K562 (cell line): ENCODE results near the gene ANTKMT. TPM values are rescaled to one million over a fixed set of nuclear protein-coding genes. Genes with fewer than 3 reads are reported as not detected.

Experiments used
- E2F5 ChIP-seq: sonication (generic); formaldehyde crosslinking; IDR thresholded peaks from 2 replicates; pipeline ENCODE4 v1.8.0; 2022; ENCODE audit warnings: mild to moderate bottlenecking, missing genetic modification reagents
- ELF2 ChIP-seq: fragments of 250-450 bp; sonication (Bioruptor Pico); IDR thresholded peaks from 2 replicates; pipeline ENCODE4 v1.5.0; 2021; ENCODE audit warnings: mild to moderate bottlenecking
- FIP1L1 ChIP-seq: fragments of 200-400 bp; formaldehyde crosslinking; IDR thresholded peaks from 2 replicates; pipeline ENCODE4 v1.6.1; 2018; ENCODE audit warnings: mild to moderate bottlenecking, low read depth, low read length; ENCODE audit not compliant: poor library complexity, severe bottlenecking
- FOXM1 ChIP-seq, 2 experiments: fragments of 450-650 bp in 1 of 2; sonication (generic) in 1 of 2; formaldehyde crosslinking in 1 of 2; IDR thresholded peaks; 2 replicates each; pipeline versions ENCODE4 v1.6.1 to v1.9.0; 2017 to 2022; ENCODE audit warnings: low read depth in 2 of 2, mild to moderate bottlenecking in 2 of 2, missing genetic modification reagents in 1 of 2, moderate library complexity in 1 of 2
- MAFK ChIP-seq: IDR thresholded peaks from 2 replicates; pipeline ENCODE4 v1.6.1; 2011; ENCODE audit warnings: low read length, improper control_type of control experiment
- MBD1 ChIP-seq: fragments of 250-450 bp; sonication (Bioruptor Pico); IDR thresholded peaks from 2 replicates; pipeline ENCODE4 v1.8.0; 2022; ENCODE audit warnings: inconsistent platforms
- MCM3 ChIP-seq: fragments of 450-650 bp; IDR thresholded peaks from 2 replicates; pipeline ENCODE4 v1.6.1; 2016
- MXD1 ChIP-seq: fragments of 250-450 bp; sonication (Bioruptor Pico); IDR thresholded peaks from 2 replicates; pipeline ENCODE4 v1.8.0; 2021; ENCODE audit warnings: borderline replicate concordance, mild to moderate bottlenecking, moderate library complexity; ENCODE audit not compliant: poor library complexity, severe bottlenecking
- NCOR1 ChIP-seq: fragments of 450-650 bp; IDR thresholded peaks from 2 replicates; pipeline ENCODE4 v1.6.1; 2016; ENCODE audit warnings: mild to moderate bottlenecking, moderate library complexity
- NFRKB ChIP-seq: fragments of 450-650 bp; IDR thresholded peaks from 2 replicates; pipeline ENCODE4 v1.6.1; 2016; ENCODE audit warnings: low read depth
- NR2C1 ChIP-seq, 2 experiments: fragments of 450-650 bp; IDR thresholded peaks; 2 replicates each; pipeline ENCODE4 v1.6.1; 2017; ENCODE audit warnings: mild to moderate bottlenecking in 2 of 2, antibody characterized with exemption in 1 of 2, inconsistent platforms in 1 of 2, missing compliant biosample characterization in 1 of 2, missing genetic modification characterization in 1 of 2
- SMARCC2 ChIP-seq: fragments of 450-650 bp; IDR thresholded peaks from 2 replicates; pipeline ENCODE4 v1.6.1; 2017; ENCODE audit warnings: antibody characterized with exemption, moderate library complexity, mild to moderate bottlenecking, low read depth
- TAF15 ChIP-seq: fragments of 200-400 bp; formaldehyde crosslinking; IDR thresholded peaks from 2 replicates; pipeline ENCODE4 v1.6.1; 2017; ENCODE audit warnings: mild to moderate bottlenecking, low read depth, low read length, moderate library complexity
- TAF9B ChIP-seq: fragments of 450-650 bp; IDR thresholded peaks from 2 replicates; pipeline ENCODE4 v1.6.1; 2018; ENCODE audit warnings: mild to moderate bottlenecking; ENCODE audit not compliant: partially characterized antibody
- UBTF ChIP-seq, 2 experiments: IDR thresholded peaks; 2 replicates each; pipeline ENCODE4 v1.6.1; 2012; ENCODE audit warnings: improper control_type of control experiment in 2 of 2, low read depth in 2 of 2, low read length in 2 of 2, borderline replicate concordance in 1 of 2
- ZC3H11A ChIP-seq: IDR thresholded peaks from 2 replicates; pipeline ENCODE4 v1.6.1; 2012; ENCODE audit warnings: low read depth, low read length, improper control_type of control experiment
- ZNF165 ChIP-seq: fragments of 250-450 bp; sonication (Bioruptor Pico); IDR thresholded peaks from 2 replicates; pipeline ENCODE4 v1.4.0; 2020; ENCODE audit warnings: borderline replicate concordance
- ZNF24 ChIP-seq: fragments of 450-650 bp; IDR thresholded peaks from 2 replicates; pipeline ENCODE4 v1.6.1; 2016
- ZNF282 ChIP-seq: sonication (generic); formaldehyde crosslinking; IDR thresholded peaks from 2 replicates; pipeline ENCODE4 v1.8.1; 2023; ENCODE audit warnings: missing genetic modification reagents
- ZNF354B ChIP-seq: fragments of 250-450 bp; sonication (Bioruptor Pico); IDR thresholded peaks from 2 replicates; pipeline ENCODE4 v1.4.0; 2020
- ZNF444 ChIP-seq: fragments of 250-450 bp; sonication (Bioruptor Pico); IDR thresholded peaks from 2 replicates; pipeline ENCODE4 v1.4.0; 2020; ENCODE audit warnings: mild to moderate bottlenecking, moderate library complexity
- ZNF445 ChIP-seq: fragments of 250-450 bp; sonication (Bioruptor Pico); IDR thresholded peaks from 2 replicates; pipeline ENCODE4 v1.4.0; 2020; ENCODE audit warnings: low read depth, mild to moderate bottlenecking, moderate library complexity
- ZNF707 ChIP-seq: fragments of 250-450 bp; sonication (Bioruptor Pico); conservative IDR thresholded peaks from 2 replicates; pipeline ENCODE4 v1.8.0; 2022; ENCODE audit warnings: inconsistent platforms, mild to moderate bottlenecking, moderate library complexity
- ZSCAN29 ChIP-seq: fragments of 450-650 bp; IDR thresholded peaks from 2 replicates; pipeline ENCODE4 v1.6.1; 2017
- polyA plus RNA-seq, 8 experiments: library from polyadenylated mRNA; depleted of rRNA in 4 of 8; stranded (reverse) in 5 of 8; unstranded in 3 of 8; fragments of >200 nt; fragmentation: Nextera tagmentation in 2 of 8; fragmentation: Illumina TruSeq in 1 of 8; extraction: Ambion mirVana in 2 of 8; extraction: Trizol in 1 of 8; gene quantifications; 2 replicates each; pipeline versions ENCODE4 v1.2.1 to v1.2.3, GENCODE V29; 2011 to 2014; ENCODE audit warnings: inconsistent platforms in 1 of 8, missing spikeins in 1 of 8
- total RNA-seq, 7 experiments: library from RNA; depleted of rRNA in 6 of 7; stranded (reverse); fragments of >200 nt in 6 of 7; fragmentation: Illumina TruSeq in 2 of 7; extraction: Trizol in 2 of 7; gene quantifications; 2 replicates each; pipeline versions ENCODE4 v1.2.1 to v1.2.3, GENCODE V29; 2011 to 2021; ENCODE audit warnings: low replicate concordance in 1 of 7

The ANTKMT gene
- total and polyA plus RNA-seq, 9 of the 15 experiments (the other 6 are each of a cell fraction or from before 2014, with no cell fraction given) = 0.58 to 217 (median 19.1) TPM

GRCh38 chr16:720990-721764 is at the start of gene ANTKMT (continued):
- TF ChIP-seq ZNF445 (CRISPR knock-in tag) = no peak
- no peak for TF ChIP-seq MBD1 (CRISPR knock-in tag)
- no peak for TF ChIP-seq MCM3
- no peak for TF ChIP-seq MAFK
- TF ChIP-seq E2F5 (CRISPR knock-in tag) = 0 out of 2 replicates have a peak, but pooled peaks have one; percentile 70
- 0 out of 2 replicates have a peak, but pooled peaks have one; percentile 40 for TF ChIP-seq ZNF24
- TF ChIP-seq NFRKB = no peak
- TF ChIP-seq MXD1 (CRISPR knock-in tag) = no peak
- no peak for TF ChIP-seq TAF15
- no peak for TF ChIP-seq ZNF444
- TF ChIP-seq TAF9B = no peak
- TF ChIP-seq ZC3H11A = no peak
- no peak for TF ChIP-seq NCOR1
- no peak for TF ChIP-seq FOXM1 (IDR thresholded peaks at IDR 0.05; ENCODE audit: low read depth)
- no peak; the same call in 1 of the 2 replicates for TF ChIP-seq FOXM1 (CRISPR knock-in tag; IDR thresholded peaks at IDR 0.05; ENCODE audit: low read depth)
- no peak for TF ChIP-seq ZNF707 (CRISPR knock-in tag)
- TF ChIP-seq ELF2 (CRISPR knock-in tag) = peak; percentile 76; the same call in 1 of the 2 replicates
- TF ChIP-seq ZNF165 (CRISPR knock-in tag) = no peak; the same call in 1 of the 2 replicates
- TF ChIP-seq NR2C1 (IDR thresholded peaks at IDR 0.05) = no peak
- TF ChIP-seq NR2C1 (tag; IDR thresholded peaks at IDR 0.05) = no peak
- TF ChIP-seq ZNF354B = no peak
- TF ChIP-seq ZNF282 (CRISPR knock-in tag) = peak; percentile 34
- TF ChIP-seq FIP1L1 = peak; percentile 42
- TF ChIP-seq SMARCC2 = no peak
- TF ChIP-seq UBTF (IDR thresholded peaks at IDR 0.05; ENCODE audit: borderline replicate concordance in 1 of 2, low read depth in 2 of 2, low read length in 2 of 2) = peak; percentile 64 to 93
- TF ChIP-seq ZSCAN29 = no peak
